Stimulated activated CD8-positive, alpha-beta memory T cell treated with anti-CD3 and anti-CD28 coated beads, Interleukin-4, amount 100 ng/mL, for 4 hours (primary cell): ENCODE data around the gene ZNF628.
A peak's percentile ranks its signal among the peaks of the same experiment; 100 is the strongest.

Experiments used
- DNase-seq, 2 donors: peaks; one replicate each; pipeline ENCODE4 v3.0.0-alpha.2; 2020; ENCODE audit warnings: low read depth in 2 of 2, low spot score in 1 of 2

The ZNF628 gene

GRCh38 chr19:55449469-55449868, 26.9 kb upstream of the ZNF628 start:
- DNase-seq: no peak

- DNase-seq: no peak
Measured at GRCh38 chr19:55451163-55451964, 25.1 kb upstream of the ZNF628 start.

GRCh38 chr19:55451965-55452748, 24.3 kb upstream of the ZNF628 start:
- DNase-seq: no peak

- DNase-seq: no peak
Measured at GRCh38 chr19:55452749-55453346, 23.6 kb upstream of the ZNF628 start.

- no peak for DNase-seq
Measured at GRCh38 chr19:55453511-55454260, 22.7 kb upstream of the ZNF628 start.

GRCh38 chr19:55454787-55455243, 21.6 kb upstream of the ZNF628 start:
- peak in 1 of 2 donors; percentile 28 for DNase-seq

- DNase-seq: no peak
Measured at GRCh38 chr19:55455576-55456235, 20.7 kb upstream of the ZNF628 start.

GRCh38 chr19:55456347-55456746, 20.1 kb upstream of the ZNF628 start:
- DNase-seq: no peak

GRCh38 chr19:55457683-55458457, 18.5 kb upstream of the ZNF628 start:
- DNase-seq: no peak

GRCh38 chr19:55459551-55459949, 16.9 kb upstream of the ZNF628 start:
- DNase-seq: no peak

GRCh38 chr19:55459950-55460657, 16.3 kb upstream of the ZNF628 start:
- no peak for DNase-seq

- no peak for DNase-seq
Measured at GRCh38 chr19:55460670-55461258, 15.7 kb upstream of the ZNF628 start.

- peak; percentile 100 for DNase-seq
Measured at GRCh38 chr19:55461259-55461973, 15.0 kb upstream of the ZNF628 start, which contains the start of gene ISOC2. TSS of gene ISOC2 (minus strand) at chr19:55461642. CDS start at chr19:55456486, 5,156 bp downstream.

- DNase-seq: no peak
Measured at GRCh38 chr19:55461974-55462626, 14.3 kb upstream of the ZNF628 start.

- no peak for DNase-seq
Measured at GRCh38 chr19:55462722-55463121, 13.7 kb upstream of the ZNF628 start.

- no peak for DNase-seq
Measured at GRCh38 chr19:55463583-55464031, 12.8 kb upstream of the ZNF628 start.

GRCh38 chr19:55464039-55464661, 12.3 kb upstream of the ZNF628 start:
- DNase-seq: no peak
